ENCODE results near the gene KRAS.

Gene KRAS

GRCh38 chr12:25284024-25284423 lies 33.3 kb upstream of the KRAS start:
- no peak overlapping the region for H3K4me3 ChIP-seq (ENCODE audit: low read depth, low read length)
- TF ChIP-seq CTCF (IDR thresholded peaks at IDR 0.05; ENCODE audit: control insufficient read depth, extremely low read depth, insufficient read depth) = no peak
- DNase-seq (ENCODE audit: low read depth) = no peak

DNA sequence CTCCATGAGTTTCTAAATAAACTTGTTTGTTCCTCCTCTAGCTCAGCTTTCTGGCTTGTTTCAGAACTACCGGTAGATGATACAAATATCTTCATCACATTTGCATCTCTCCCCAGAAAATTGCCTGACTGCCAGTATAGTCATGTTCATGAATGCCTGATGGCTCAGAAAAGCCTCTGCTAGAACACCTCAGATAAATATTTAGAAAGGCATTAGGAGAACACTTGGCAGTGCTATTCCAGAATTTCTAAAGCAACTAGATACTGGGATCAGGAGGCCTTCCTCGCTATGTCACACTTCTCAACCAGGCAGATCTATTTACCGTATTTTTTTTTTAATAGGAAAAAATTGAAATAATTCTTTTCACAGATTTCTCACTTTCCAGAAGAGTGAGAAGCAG lies 32.3 kb upstream of the KRAS start:
- TF ChIP-seq CTCF (IDR thresholded peaks at IDR 0.05; ENCODE audit: control insufficient read depth, extremely low read depth, insufficient read depth) = no peak
- no peak for DNase-seq (ENCODE audit: low read depth)

GRCh38 chr12:25280082-25280481 lies 29.4 kb upstream of the KRAS start:
- no peak for DNase-seq (ENCODE audit: low read depth)
- TF ChIP-seq CTCF (IDR thresholded peaks at IDR 0.05; ENCODE audit: control insufficient read depth, extremely low read depth, insufficient read depth) = no peak

More for the DNA sequence above, 32.3 kb upstream of the KRAS start:
- no peak overlapping the region for H3K4me3 ChIP-seq (ENCODE audit: low read depth, low read length)

DNA sequence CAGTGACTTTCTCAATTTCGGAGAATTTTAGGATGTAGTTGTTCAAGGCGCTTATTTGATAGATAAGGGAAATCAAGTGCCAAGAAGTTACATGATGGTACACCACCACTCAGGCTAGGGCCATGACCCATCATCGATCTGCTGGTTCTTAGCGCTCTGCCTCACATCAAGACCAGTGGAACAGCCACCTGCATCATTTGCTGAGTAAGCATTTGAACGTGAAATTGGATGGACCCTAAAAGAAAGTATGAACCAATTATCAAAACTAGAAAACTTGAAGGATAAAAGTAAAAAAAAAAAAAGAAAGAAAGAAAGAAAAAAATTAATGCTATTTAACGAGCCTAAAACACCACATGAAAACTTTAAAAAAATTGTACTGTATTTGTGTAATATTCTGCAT lies 27.5 kb upstream of the KRAS start:
- TF ChIP-seq CTCF (IDR thresholded peaks at IDR 0.05; ENCODE audit: control insufficient read depth, extremely low read depth, insufficient read depth) = no peak
- DNase-seq (ENCODE audit: low read depth) = no peak
- H3K4me3 ChIP-seq (ENCODE audit: low read depth, low read length) = no peak overlapping the region

More at GRCh38 chr12:25280082-25280481, 29.4 kb upstream of the KRAS start:
- H3K4me3 ChIP-seq (ENCODE audit: low read depth, low read length) = no peak overlapping the region

DNA sequence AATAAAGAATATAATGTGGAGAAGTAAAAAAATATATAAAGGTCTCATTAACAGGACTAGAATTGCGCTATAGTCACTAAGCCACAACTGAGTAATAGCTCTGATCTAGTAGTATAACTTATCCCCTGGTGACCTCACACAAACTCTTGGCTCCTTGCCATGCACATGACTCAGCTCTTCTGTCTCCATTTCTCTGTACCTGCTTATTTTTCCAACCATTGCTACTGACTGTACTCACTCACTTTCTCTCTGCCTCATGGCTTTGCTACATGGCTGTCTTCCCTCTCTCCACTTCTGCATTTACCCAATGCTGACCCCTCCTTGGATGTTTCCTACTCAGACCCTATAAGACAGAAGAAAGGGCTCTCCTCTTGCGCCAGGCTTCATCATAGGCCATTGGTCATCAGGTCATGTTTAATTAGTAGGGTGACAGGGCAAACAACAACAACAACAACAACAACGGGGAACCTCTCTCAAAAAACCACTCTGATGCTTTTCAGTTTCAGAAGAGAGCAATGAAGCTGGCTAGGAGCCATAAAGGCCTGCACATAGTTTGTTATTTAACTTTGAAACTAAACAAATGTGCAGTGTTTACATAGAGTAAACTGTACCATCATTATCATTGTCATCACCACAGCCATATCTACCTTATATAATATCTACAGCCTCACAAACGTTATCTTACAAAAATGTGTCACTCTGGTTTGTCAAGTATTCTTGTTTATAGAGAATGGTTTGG lies 25.6 kb upstream of the KRAS start:
- TF ChIP-seq CTCF (IDR thresholded peaks at IDR 0.05; ENCODE audit: control insufficient read depth, extremely low read depth, insufficient read depth) = no peak
- DNase-seq (ENCODE audit: low read depth) = peak; percentile 68
- H3K4me3 ChIP-seq (ENCODE audit: low read depth, low read length) = no peak overlapping the region

DNA sequence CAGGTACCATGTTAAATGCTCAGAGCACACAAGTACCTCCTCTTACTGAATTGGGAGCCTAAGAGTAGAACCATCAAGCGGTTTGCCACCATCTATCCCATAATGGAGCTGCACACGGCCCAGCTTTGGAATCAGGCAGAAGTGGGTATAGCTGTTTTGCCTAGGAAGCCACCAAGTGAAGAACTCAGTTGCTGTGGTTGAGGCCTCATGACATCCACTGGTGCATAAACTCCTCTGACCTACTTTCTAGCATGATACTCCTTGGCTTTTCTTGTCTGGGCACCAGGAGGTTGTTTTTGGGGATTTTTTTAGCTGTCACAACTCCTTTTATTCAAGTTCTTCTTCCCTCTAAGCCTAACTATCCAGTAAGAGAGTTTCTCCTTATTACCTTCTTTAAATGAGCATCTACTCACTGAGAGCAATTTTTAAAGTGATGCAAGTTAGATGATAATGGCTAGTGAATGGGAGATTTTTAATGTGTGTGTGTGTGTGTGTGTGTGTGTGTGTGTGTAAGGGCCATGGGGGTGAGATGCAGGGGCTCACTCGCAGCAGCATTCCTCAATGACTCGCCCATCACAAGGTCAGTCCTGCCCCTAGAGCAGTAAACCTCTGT lies 20.9 kb upstream of the KRAS start:
- H3K4me3 ChIP-seq (ENCODE audit: low read depth, low read length) = no peak overlapping the region
- no peak for TF ChIP-seq CTCF (IDR thresholded peaks at IDR 0.05; ENCODE audit: control insufficient read depth, extremely low read depth, insufficient read depth)
- DNase-seq (ENCODE audit: low read depth) = no peak

All from LNCaP clone FGC (cell line).